Islet precursor cell (in vitro differentiated cells): ENCODE results near the gene CHMP3.

ENCODE experiments used
- DNase-seq: peaks from one replicate; pipeline ENCODE4 v3.0.0-alpha.2; 2018

Gene CHMP3

DNA sequence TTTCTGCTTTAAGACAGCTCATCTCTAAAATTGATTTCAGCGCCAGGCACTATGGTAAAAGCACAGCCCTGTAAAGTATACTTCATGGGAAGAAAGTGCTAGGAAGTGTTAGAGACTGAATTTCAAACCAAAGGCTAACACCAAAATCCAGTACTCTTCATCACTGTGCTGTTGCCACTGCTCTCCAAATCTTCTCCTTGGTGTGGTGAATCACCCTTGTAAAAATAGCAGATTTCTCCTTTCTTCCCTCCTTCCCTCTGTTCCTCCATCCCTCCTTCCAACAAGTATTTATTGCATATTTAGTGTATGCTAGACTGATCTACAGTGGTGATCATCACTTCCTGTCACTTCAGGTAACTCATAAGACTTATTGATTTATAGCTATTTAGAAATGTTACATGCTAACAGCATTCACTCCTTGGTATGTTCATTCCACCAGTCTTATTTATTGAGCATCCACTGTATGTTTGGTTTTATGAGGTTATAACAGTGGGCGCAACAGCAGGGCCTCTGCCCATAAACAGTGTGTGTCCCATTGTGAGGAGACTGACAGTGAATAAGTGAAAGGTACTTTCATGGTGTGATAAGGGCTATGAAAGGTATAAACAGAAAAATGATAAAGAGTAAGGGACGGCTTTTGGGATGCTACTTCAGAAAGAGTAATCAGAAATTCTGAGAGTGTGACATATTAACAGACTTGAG, 102.0 kb downstream of the CHMP3 start:
- DNase-seq, result no peak

DNA sequence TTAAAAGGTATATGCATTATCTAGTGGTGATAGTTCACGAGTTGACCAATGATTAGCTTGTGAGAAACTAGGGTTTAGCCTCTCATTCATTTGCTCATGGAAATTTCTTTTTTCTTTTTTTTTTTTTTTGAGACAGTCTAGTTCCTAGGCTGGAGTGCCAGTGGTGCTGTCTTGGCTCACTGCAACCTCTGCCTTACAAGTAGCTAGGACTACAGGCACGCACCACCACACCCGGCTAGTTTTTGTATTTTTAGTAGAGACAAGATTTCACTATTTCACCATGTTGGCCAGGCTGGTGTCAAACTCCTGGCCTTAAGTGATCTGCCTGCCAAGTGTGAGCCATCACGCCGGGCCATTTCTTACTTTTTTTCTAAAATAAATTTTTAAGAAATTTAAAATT, 108.1 kb downstream of the CHMP3 start:
- no peak for DNase-seq

DNA sequence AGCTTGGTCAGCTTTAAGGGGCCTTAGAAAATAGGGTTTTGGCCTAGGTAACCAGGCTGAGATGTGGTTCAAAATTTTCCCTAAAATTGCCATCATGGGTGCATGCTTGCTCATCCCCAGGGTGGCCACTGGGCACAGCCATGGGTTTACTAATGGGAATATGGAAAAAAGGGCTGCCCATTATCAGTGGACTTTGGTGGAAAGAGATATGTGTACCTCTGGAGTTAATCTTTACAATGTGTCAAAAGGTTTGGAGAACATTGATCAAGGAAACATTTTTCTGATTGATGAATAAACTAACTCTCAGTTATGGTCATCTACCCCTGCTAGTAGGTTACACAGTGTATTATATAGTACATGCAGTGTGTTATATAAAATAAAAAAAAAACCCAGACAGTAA, 109.0 kb downstream of the CHMP3 start:
- no peak for DNase-seq

DNA sequence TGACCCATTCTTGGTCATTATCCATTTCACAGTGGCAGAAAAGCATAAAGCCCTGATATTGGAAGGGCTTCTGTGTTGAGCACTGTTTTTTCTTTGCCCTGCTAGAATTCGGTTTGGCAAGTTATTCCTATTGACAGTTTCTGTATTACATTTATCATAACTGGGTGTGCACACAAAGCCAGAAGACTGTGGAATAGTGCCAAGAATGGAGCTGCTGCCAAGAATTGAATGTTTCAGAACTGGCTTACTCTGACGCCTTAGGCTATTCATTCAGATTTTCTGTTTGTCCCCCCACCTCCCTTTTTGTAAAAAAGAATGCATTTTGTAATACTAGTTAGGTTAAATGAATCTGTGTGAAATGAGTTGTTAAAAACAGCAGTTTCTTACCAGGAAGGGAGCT, 109.4 kb downstream of the CHMP3 start:
- DNase-seq, result no peak
